VCaP (cell line): ENCODE measurements around the gene SLC30A7.

Experiments
- H3K27ac ChIP-seq: fragments of 450-650 bp; 2 replicates; pipeline ENCODE4 v1.5.1; 2017
- CTCF ChIP-seq: fragments of 450-650 bp; conservative IDR thresholded peaks from 2 replicates; pipeline ENCODE4 v1.5.1; 2017; ENCODE audit warnings: mild to moderate bottlenecking, moderate library complexity

The SLC30A7 gene

GRCh38 chr1:100972185-100972584, 76.3 kb downstream of the SLC30A7 start:
- TF ChIP-seq CTCF: no peak
- H3K27ac ChIP-seq: no peak overlapping the region

GRCh38 chr1:100976936-100977335, 81.0 kb downstream of the SLC30A7 start:
- no peak overlapping the region for H3K27ac ChIP-seq
- TF ChIP-seq CTCF: no peak

GRCh38 chr1:100979631-100980030, 83.7 kb downstream of the SLC30A7 start:
- no peak for TF ChIP-seq CTCF
- H3K27ac ChIP-seq: no peak overlapping the region

GRCh38 chr1:100982793-100983192, 86.9 kb downstream of the SLC30A7 start:
- no peak for TF ChIP-seq CTCF
- no peak overlapping the region for H3K27ac ChIP-seq

GRCh38 chr1:100988121-100988520, 92.2 kb downstream of the SLC30A7 start:
- TF ChIP-seq CTCF: no peak
- H3K27ac ChIP-seq: no peak overlapping the region

- no peak for TF ChIP-seq CTCF
- no peak overlapping the region for H3K27ac ChIP-seq
Observed at GRCh38 chr1:100989306-100990077, 93.6 kb downstream of the SLC30A7 start.

GRCh38 chr1:100995198-100995988, 99.5 kb downstream of the SLC30A7 start:
- TF ChIP-seq CTCF: no peak
- peak overlapping the region; percentile 64 for H3K27ac ChIP-seq
